ENCODE measurements around the gene HIPK2.

HIPK2 gene

GRCh38 chr7:139691253-139691781, 86.5 kb downstream of the HIPK2 start:
- CTCF ChIA-PET, result interaction anchor here (0.6 to 1.1 kb wide), 3 partner anchors 9 to 32 kb away, joined by 3 to 7 read pairs (median 4); no protein-coding TSS in a partner anchor
- no peak for TF ChIP-seq ZNF384 (IDR thresholded peaks at IDR 0.05)
- no peak for TF ChIP-seq NFRKB (IDR thresholded peaks at IDR 0.05)
- no peak for TF ChIP-seq PKNOX1 (IDR thresholded peaks at IDR 0.05)
- no peak for TF ChIP-seq TARDBP (IDR thresholded peaks at IDR 0.05)
- no peak for TF ChIP-seq BHLHE40 (IDR thresholded peaks at IDR 0.05; ENCODE audit: borderline replicate concordance)
- TF ChIP-seq CTBP1 (IDR thresholded peaks at IDR 0.05; ENCODE audit: borderline replicate concordance), result no peak
- TF ChIP-seq SP1 (IDR thresholded peaks at IDR 0.05), result no peak
- TF ChIP-seq FOXM1 (IDR thresholded peaks at IDR 0.05; ENCODE audit: borderline replicate concordance), result no peak
- TF ChIP-seq ARNT (IDR thresholded peaks at IDR 0.05), result no peak
- no peak for TF ChIP-seq ELF4 (IDR thresholded peaks at IDR 0.05)
- no peak for TF ChIP-seq SUZ12 (IDR thresholded peaks at IDR 0.05)
- no peak for TF ChIP-seq FOXK2 (IDR thresholded peaks at IDR 0.05)
- TF ChIP-seq FOXA1 (IDR thresholded peaks at IDR 0.05), result no peak
- TF ChIP-seq HDGF (IDR thresholded peaks at IDR 0.05; ENCODE audit: borderline replicate concordance), result no peak
- no peak for DNase-seq (ENCODE audit: extremely low spot score)
- POLR2A ChIA-PET, result no interaction called here

GRCh38 chr7:139687980-139688632, 89.7 kb downstream of the HIPK2 start:
- CTCF ChIA-PET, result interaction anchor here (0.5 to 0.8 kb wide), 2 partner anchors 16 to 109 kb away, joined by 3 read pairs; no protein-coding TSS in a partner anchor

DNA sequence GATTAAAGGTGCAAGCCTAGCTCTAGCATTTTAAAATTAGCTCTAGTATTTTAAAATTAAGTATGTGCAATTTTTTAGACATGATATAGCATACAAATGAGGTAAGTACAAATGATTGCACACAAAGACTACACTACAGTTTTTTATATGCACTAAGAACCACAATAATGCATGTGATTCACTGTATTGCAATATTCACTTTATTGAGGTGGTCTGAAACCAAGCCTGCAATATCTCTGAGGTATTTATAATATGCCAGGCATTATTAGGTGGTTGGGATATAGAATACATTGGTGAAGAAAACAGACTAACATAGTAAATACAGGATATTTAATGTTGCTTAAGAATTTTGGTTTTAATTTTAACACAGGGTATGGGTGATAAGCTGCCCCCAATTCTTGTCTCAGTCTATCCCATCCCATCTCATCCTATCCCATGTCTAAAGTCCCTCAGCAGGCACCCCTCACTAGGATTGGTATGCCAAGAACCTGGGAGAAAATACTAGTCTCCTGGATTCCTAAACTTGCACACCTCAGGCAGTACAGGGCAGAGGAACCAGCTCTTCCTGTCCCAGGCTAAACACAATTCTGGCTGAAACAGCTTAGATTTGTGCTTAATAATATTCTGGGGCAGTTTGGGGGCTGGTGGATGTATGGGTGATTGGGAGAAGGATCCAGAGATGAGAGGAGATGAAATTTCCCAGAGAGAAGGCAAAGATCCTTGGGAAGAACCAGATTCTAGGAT, 90.4 kb downstream of the HIPK2 start:
- CTCF ChIA-PET, result interaction anchor here (0.8 kb wide), 1 partner anchor 110 kb away, joined by 3 read pairs; no protein-coding TSS in a partner anchor
- TF ChIP-seq PKNOX1 (IDR thresholded peaks at IDR 0.05) (no peak), ARNT (IDR thresholded peaks at IDR 0.05) (no peak), LEF1 (IDR thresholded peaks at IDR 0.05; ENCODE audit: borderline replicate concordance) (no peak), L3MBTL2 (conservative IDR thresholded peaks at IDR 0.05) (no peak), BHLHE40 (IDR thresholded peaks at IDR 0.05; ENCODE audit: borderline replicate concordance) (no peak), CTBP1 (IDR thresholded peaks at IDR 0.05; ENCODE audit: borderline replicate concordance) (no peak), ELF4 (IDR thresholded peaks at IDR 0.05) (no peak), FOXK2 (IDR thresholded peaks at IDR 0.05) (no peak), SP1 (IDR thresholded peaks at IDR 0.05) (no peak), NFRKB (IDR thresholded peaks at IDR 0.05) (no peak), HDGF (IDR thresholded peaks at IDR 0.05; ENCODE audit: borderline replicate concordance) (no peak), TARDBP (IDR thresholded peaks at IDR 0.05) (no peak)

More at GRCh38 chr7:139687980-139688632, 89.7 kb downstream of the HIPK2 start:
- DNase-seq (ENCODE audit: extremely low spot score), result no peak
- POLR2A ChIA-PET, result no interaction called here
- TF ChIP-seq BHLHE40 (IDR thresholded peaks at IDR 0.05; ENCODE audit: borderline replicate concordance) (no peak), NFRKB (IDR thresholded peaks at IDR 0.05) (no peak), FOXM1 (IDR thresholded peaks at IDR 0.05; ENCODE audit: borderline replicate concordance) (no peak), ELF4 (IDR thresholded peaks at IDR 0.05) (no peak), L3MBTL2 (conservative IDR thresholded peaks at IDR 0.05) (no peak), TARDBP (IDR thresholded peaks at IDR 0.05) (no peak), PKNOX1 (IDR thresholded peaks at IDR 0.05) (no peak), SP1 (IDR thresholded peaks at IDR 0.05) (no peak), LEF1 (IDR thresholded peaks at IDR 0.05; ENCODE audit: borderline replicate concordance) (no peak), FOXA1 (IDR thresholded peaks at IDR 0.05) (no peak), CTBP1 (IDR thresholded peaks at IDR 0.05; ENCODE audit: borderline replicate concordance) (no peak), HDGF (IDR thresholded peaks at IDR 0.05; ENCODE audit: borderline replicate concordance) (no peak), ARNT (IDR thresholded peaks at IDR 0.05) (no peak), FOXK2 (IDR thresholded peaks at IDR 0.05) (no peak)

GRCh38 chr7:139683137-139683921, 94.5 kb downstream of the HIPK2 start:
- DNase-seq (ENCODE audit: extremely low spot score), result no peak
- CTCF ChIA-PET, result interaction anchor here (1.2 kb wide), 1 partner anchor 41 kb away, joined by 3 read pairs; no protein-coding TSS in a partner anchor
- TF ChIP-seq FOXK2 (IDR thresholded peaks at IDR 0.05), result no peak
- no peak for TF ChIP-seq FOXM1 (IDR thresholded peaks at IDR 0.05; ENCODE audit: borderline replicate concordance)
- no peak for TF ChIP-seq PKNOX1 (IDR thresholded peaks at IDR 0.05)
- TF ChIP-seq CTBP1 (IDR thresholded peaks at IDR 0.05; ENCODE audit: borderline replicate concordance), result no peak
- no peak for TF ChIP-seq ELF4 (IDR thresholded peaks at IDR 0.05)
- no peak for TF ChIP-seq L3MBTL2 (conservative IDR thresholded peaks at IDR 0.05)
- TF ChIP-seq SUZ12 (IDR thresholded peaks at IDR 0.05), result no peak
- no peak for TF ChIP-seq FOXA1 (IDR thresholded peaks at IDR 0.05)
- TF ChIP-seq BHLHE40 (IDR thresholded peaks at IDR 0.05; ENCODE audit: borderline replicate concordance), result no peak
- no peak for TF ChIP-seq NFRKB (IDR thresholded peaks at IDR 0.05)
- POLR2A ChIA-PET, result interaction anchor here (1.2 kb wide), 1 partner anchor 10 kb away, joined by 3 read pairs; no protein-coding TSS in a partner anchor

More for the DNA sequence above, 90.4 kb downstream of the HIPK2 start:
- POLR2A ChIA-PET, result no interaction called here
- no peak for DNase-seq (ENCODE audit: extremely low spot score)

Measured in HEK293T (cell line).